Sigmoid colon (tissue), 7 donors: ENCODE measurements around the gene TBXT. TPM values are rescaled to one million over a fixed set of nuclear protein-coding genes. Genes with fewer than 3 reads are reported as not detected.
"Not testable (repeated sequence)": the region's sequence is repeated elsewhere in the genome, so short reads cannot be mapped to it uniquely, and the experiment has no call there.

Experiments
- DNase-seq: peaks from one replicate; pipeline ENCODE4 v3.0.0-alpha.2; 2019
- H3K27ac ChIP-seq, 4 donors: fragments of 200-600 bp; sonication (generic); one replicate each; pipeline ENCODE4 v1.5.1; 2016 to 2019; ENCODE audit warnings: mild to moderate bottlenecking in 1 of 4
- H3K27me3 ChIP-seq, 3 donors: fragments of 200-600 bp; sonication (generic); one replicate each; pipeline ENCODE4 v1.5.1; 2019; ENCODE audit warnings: mild to moderate bottlenecking in 1 of 3
- H3K36me3 ChIP-seq, 4 donors: fragments of 200-600 bp; sonication (generic); one replicate each; pipeline ENCODE4 v1.5.1; 2016 to 2019
- H3K4me1 ChIP-seq, 4 donors: fragments of 200-600 bp; sonication (generic); one replicate each; pipeline ENCODE4 v1.5.1; 2017 to 2019
- H3K4me3 ChIP-seq, 4 donors: fragments of 200-600 bp; sonication (generic); one replicate each; pipeline ENCODE4 v1.5.1; 2017 to 2019; ENCODE audit warnings: mild to moderate bottlenecking in 2 of 4, moderate library complexity in 1 of 4
- H3K9me3 ChIP-seq, 4 donors: fragments of 200-600 bp in 3 of 4; sonication (generic) in 3 of 4; one replicate each; pipeline versions ENCODE4 v1.5.1 to v1.6.1; 2013 to 2019
- CTCF ChIP-seq, 4 experiments: fragments of 450-650 bp in 3 of 4; fragments of 200-600 bp in 1 of 4; IDR thresholded peaks; one replicate each; pipeline ENCODE4 v1.5.1; 2016 to 2019; ENCODE audit warnings: antibody characterized with exemption in 4 of 4, mild to moderate bottlenecking in 3 of 4, moderate library complexity in 2 of 4
- EP300 ChIP-seq, 4 donors: sonication (generic); formaldehyde crosslinking; IDR thresholded peaks; one replicate each; pipeline ENCODE4 v1.6.1; 2017; ENCODE audit warnings: antibody characterized with exemption in 4 of 4
- POLR2A ChIP-seq, 2 donors: fragments of 450-650 bp; IDR thresholded peaks; one replicate each; pipeline ENCODE4 v1.6.1; 2016; ENCODE audit warnings: antibody characterized with exemption in 2 of 2, mild to moderate bottlenecking in 2 of 2, moderate library complexity in 2 of 2
- POLR2AphosphoS5 ChIP-seq, 4 donors: sonication (generic); formaldehyde crosslinking; IDR thresholded peaks; one replicate each; pipeline ENCODE4 v1.6.1; 2017; ENCODE audit warnings: antibody characterized with exemption in 4 of 4
- WGBS, 2 donors: extraction: QIAGEN DNeasy Blood & Tissue Kit; methylation state at CpG; one replicate each; pipeline ENCODE4 v1.1.7; 2013; 5-methylcytosine and 5-hydroxymethylcytosine counted together
- intact Hi-C: fragments of 100-400 bp; cut with DNase I; formaldehyde crosslinking; loops from one replicate; pipeline ENCODE4 v1.15.1; 2023
- polyA plus RNA-seq, 3 donors: library from polyadenylated mRNA; stranded (reverse); fragments of 200-250 nt; gene quantifications; one replicate each; pipeline ENCODE4 v1.2.3, GENCODE V29; 2013
- total RNA-seq, 4 donors: library from RNA; depleted of rRNA; stranded (reverse); fragments of >200 nt; gene quantifications; one replicate each; pipeline ENCODE4 v1.1.0, GENCODE V29; 2016
- donor health status: healthy with polysubstance abuse.
- donor health status: Bipolar disorder and iron deficiency.
- donor health status: healthy.

TBXT gene
- total and polyA plus RNA-seq, 7 donors = not detected

- Histone ChIP-seq H3K9me3 (no peaks in the 10 kb centered on the region), H3K4me1 (peaks cover 0 to 7% (median 0%) of the 10 kb centered on the region in 4 donors), H3K4me3 (no peak overlapping the region), H3K36me3 (no peaks in the 10 kb centered on the region), H3K27ac (no peak overlapping the region), H3K27me3 (no peaks in the 10 kb centered on the region)
- WGBS, 2 donors = 90 to 95% methylated on average over 10 of the region's 10 CpGs
- TF ChIP-seq CTCF (IDR thresholded peaks at IDR 0.05) (no peak), EP300 (IDR thresholded peaks at IDR 0.05) (no peak), POLR2A (IDR thresholded peaks at IDR 0.05) (no peak), POLR2AphosphoS5 (IDR thresholded peaks at IDR 0.05) (no peak)
- no peak for DNase-seq
- intact Hi-C loops = no loop called here
Observed at GRCh38 chr6:166192136-166192535, 24.5 kb upstream of the TBXT start.

- Histone ChIP-seq H3K4me3 (no peak overlapping the region), H3K9me3 (no peaks in the 10 kb centered on the region), H3K27me3 (no peaks in the 10 kb centered on the region), H3K4me1 (no peaks in the 10 kb centered on the region), H3K36me3 (no peaks in the 10 kb centered on the region), H3K27ac (no peak overlapping the region)
- 67 to 73% methylated on average over 6 of the region's 6 CpGs for WGBS, 2 donors
- no peak for TF ChIP-seq EP300 (IDR thresholded peaks at IDR 0.05)
- intact Hi-C loops = no loop called here
- peak; percentile 40 for DNase-seq
Observed at GRCh38 chr6:166179704-166180103, 12.1 kb upstream of the TBXT start.

- H3K4me3 ChIP-seq = no peak overlapping the region
- TF ChIP-seq POLR2A (IDR thresholded peaks at IDR 0.05) (no peak), POLR2AphosphoS5 (IDR thresholded peaks at IDR 0.05) (no peak), CTCF (IDR thresholded peaks at IDR 0.05) (no peak), EP300 (IDR thresholded peaks at IDR 0.05) (no peak)
- DNase-seq = no peak
- no peaks in the 10 kb centered on the region for H3K36me3 ChIP-seq
- intact Hi-C loops = no loop called here
- WGBS, 2 donors = 75 to 82% methylated on average over 2 of the region's 2 CpGs
- no peak overlapping the region for H3K27ac ChIP-seq
- no peaks in the 10 kb centered on the region for H3K9me3 ChIP-seq
- no peaks in the 10 kb centered on the region for H3K4me1 ChIP-seq
- peaks cover 0 to 25% (median 11%) of the 10 kb centered on the region in 3 donors for H3K27me3 ChIP-seq
Observed at GRCh38 chr6:166176106-166176505, 8.5 kb upstream of the TBXT start.

- 94 to 100% methylated on average over 2 of the region's 3 CpGs for WGBS, 2 donors
- DNase-seq = not testable (repeated sequence)
Observed at GRCh38 chr6:166175093-166175492, 7.4 kb upstream of the TBXT start.

GRCh38 chr6:166174031-166174430, 6.4 kb upstream of the TBXT start:
- TF ChIP-seq POLR2A (IDR thresholded peaks at IDR 0.05) = no peak
- TF ChIP-seq EP300 (IDR thresholded peaks at IDR 0.05) = no peak
- TF ChIP-seq CTCF (IDR thresholded peaks at IDR 0.05) = no peak
- no peak overlapping the region for H3K27ac ChIP-seq
- WGBS, 2 donors = 32 to 49% methylated on average over 5 of the region's 5 CpGs

More at GRCh38 chr6:166175093-166175492, 7.4 kb upstream of the TBXT start:
- peaks cover 0 to 35% (median 15%) of the 10 kb centered on the region in 3 donors for H3K27me3 ChIP-seq
- H3K4me3 ChIP-seq, H3K27ac ChIP-seq, H3K4me1 ChIP-seq, intact Hi-C loops, H3K36me3 ChIP-seq, H3K9me3 ChIP-seq: not testable (repeated sequence)

GRCh38 chr6:166173281-166173951, 5.8 kb upstream of the TBXT start:
- Histone ChIP-seq H3K36me3 (no peaks in the 10 kb centered on the region), H3K4me3 (no peak overlapping the region), H3K27ac (no peak overlapping the region), H3K4me1 (peaks cover 0 to 12% (median 9%) of the 10 kb centered on the region in 4 donors), H3K9me3 (no peaks in the 10 kb centered on the region), H3K27me3 (peaks cover 8 to 52% (median 32%) of the 10 kb centered on the region in 3 donors)
- intact Hi-C loops = no loop called here
- TF ChIP-seq POLR2A (IDR thresholded peaks at IDR 0.05) (no peak), POLR2AphosphoS5 (IDR thresholded peaks at IDR 0.05) (no peak), EP300 (IDR thresholded peaks at IDR 0.05) (no peak), CTCF (IDR thresholded peaks at IDR 0.05) (no peak)
- WGBS, 2 donors = 7% methylated on average over 9 of the region's 9 CpGs
- DNase-seq = no peak

More at GRCh38 chr6:166174031-166174430, 6.4 kb upstream of the TBXT start:
- Histone ChIP-seq H3K4me3 (no peak overlapping the region), H3K9me3 (no peaks in the 10 kb centered on the region), H3K36me3 (no peaks in the 10 kb centered on the region), H3K27me3 (peaks cover 2 to 46% (median 25%) of the 10 kb centered on the region in 3 donors), H3K4me1 (peaks cover 0 to 6% (median 2%) of the 10 kb centered on the region in 4 donors)
- DNase-seq = no peak
- intact Hi-C loops = no loop called here
